HK-2 (cell line): Measurements from ENCODE around the gene RNF112.

Source experiments
- DNase-seq: peaks from one replicate; pipeline ENCODE4 v3.0.0-alpha.2; 2018; ENCODE audit not compliant: unreplicated experiment

The RNF112 gene

DNA sequence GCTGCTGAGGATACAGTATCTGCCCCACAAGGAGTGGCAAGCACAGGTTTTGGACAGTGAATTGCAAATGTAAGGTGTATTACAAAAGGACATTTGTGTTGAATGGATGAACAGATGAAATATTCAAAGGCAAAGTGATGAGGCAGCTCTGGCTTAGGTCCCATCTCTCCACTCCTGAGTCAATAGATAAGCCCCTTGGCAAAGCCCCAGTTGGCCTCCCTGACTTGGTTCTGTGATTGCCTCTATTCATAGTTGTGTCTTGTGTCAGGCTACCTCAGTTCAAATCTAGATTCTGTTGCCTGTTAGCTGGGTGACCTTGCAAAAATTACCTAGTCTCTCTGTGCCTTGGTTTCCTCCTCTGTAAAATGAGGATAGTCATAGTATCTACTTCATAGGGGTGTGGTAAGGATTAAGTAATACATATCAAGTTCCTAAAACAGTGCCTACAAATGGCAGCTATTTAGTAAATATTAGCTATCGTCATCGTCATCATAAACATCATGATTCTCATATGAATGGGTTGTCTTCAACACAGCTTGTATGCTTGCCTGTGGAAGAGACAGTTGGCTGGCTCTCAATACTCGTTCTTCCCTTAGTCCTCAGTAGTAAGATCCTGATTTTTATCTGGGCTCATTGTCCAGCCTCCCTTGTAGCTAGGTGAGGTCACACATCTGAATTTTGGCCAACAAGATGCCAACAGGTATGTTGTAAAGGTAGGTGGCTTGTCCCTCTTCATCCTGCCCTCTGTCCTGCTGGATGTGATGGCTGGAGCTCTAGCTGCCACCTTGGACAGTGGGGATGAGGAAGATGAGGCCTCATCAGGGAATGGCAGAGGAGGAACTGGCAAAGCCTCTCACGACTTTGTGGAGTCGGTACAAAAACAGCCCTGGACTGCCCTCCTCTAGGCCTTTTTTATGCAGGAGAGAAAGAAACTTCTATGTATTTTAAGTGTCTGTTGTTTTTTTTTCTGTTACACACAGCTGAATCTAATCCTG lies 21.9 kb upstream of the RNF112 start:
- no peak for DNase-seq

GRCh38 chr17:19390951-19391350 lies 20.1 kb upstream of the RNF112 start:
- no peak for DNase-seq

DNA sequence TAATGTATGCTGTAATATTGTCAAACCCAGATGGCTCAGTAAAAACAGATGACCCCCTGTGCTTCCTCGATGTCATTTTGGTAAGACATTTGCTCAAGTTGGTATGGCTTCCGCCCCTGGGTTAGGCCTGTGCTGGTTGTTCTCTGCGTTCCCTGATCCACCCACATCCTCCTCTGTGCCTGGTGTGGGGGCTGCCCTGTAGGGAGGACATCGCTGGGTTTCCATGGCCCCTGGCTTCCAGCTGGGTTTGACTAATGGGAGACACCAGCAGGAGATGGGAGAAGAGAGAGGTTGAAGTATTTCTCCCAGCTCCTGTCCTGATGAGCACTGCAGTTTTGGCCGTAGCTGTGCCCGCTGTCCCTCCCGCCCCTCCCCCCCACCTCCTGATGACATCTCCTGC lies 19.6 kb upstream of the RNF112 start:
- DNase-seq = no peak

DNA sequence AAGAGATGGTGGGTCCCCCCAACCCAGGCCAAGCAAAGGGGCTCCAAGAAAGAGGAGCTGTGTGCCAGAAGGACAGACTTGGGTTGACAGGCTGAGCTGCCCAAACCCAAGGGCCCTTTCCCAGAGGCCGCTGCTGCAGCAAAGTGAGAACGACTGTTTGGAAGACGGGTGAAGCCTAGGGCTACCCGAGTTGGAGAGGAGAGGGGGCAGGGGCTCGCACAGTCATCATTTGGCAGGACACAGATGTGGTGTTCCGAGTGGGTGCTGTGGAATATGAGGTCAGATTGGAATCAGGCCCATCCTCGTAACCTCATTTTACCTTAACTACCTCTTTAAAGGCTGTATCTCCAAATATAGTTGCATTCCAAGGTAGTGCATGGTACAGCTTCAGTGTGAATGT lies 18.7 kb upstream of the RNF112 start:
- no peak for DNase-seq

DNA sequence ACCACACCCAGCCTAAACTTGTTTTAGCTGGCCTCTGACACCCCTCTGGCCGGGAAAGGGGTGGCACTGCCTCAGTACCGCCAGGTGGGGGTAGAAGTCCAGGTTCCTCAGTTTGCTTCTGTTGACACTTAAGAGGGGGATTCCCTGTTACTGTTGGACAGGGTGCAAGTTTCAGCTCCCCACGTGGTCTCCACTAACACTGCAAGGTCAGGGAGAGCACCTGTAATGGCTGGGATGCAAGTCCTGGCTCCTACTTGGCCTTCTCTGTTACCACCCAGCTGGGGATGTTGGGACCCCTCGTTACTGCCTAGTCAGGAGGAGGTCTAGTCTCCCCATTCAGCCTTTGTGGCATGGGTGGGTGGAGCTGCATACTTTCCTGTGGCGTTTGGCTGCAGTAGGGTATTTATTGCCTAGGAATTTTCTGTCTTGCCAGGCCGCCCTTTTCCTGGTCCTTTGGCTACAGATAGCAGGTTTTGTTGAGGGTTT lies 13.4 kb upstream of the RNF112 start:
- no peak for DNase-seq

- DNase-seq = no peak
Measured at GRCh38 chr17:19398301-19399181, 12.5 kb upstream of the RNF112 start.

- no peak for DNase-seq
Measured at GRCh38 chr17:19399750-19400450, 11.1 kb upstream of the RNF112 start.

GRCh38 chr17:19401321-19402010 lies 9.6 kb upstream of the RNF112 start:
- no peak for DNase-seq

DNA sequence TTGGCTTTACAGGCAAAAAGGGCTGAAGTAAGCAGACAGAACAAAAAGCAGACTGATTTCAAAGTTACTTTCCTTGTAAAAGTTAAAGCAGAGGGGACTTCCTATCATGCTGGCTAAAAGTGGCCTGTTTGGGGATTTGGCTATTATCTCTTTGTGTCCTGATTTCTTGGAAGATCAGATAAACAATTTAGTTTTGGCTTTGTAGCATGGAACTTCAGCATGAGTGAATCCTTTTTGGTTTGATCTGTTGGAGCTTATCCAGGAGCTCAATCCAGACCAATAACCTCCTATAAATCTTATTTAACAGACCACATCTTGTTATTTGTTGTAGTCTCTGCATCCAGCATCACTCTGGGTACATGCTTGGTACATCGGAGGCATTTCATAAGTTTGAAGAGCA lies 8.9 kb upstream of the RNF112 start:
- DNase-seq = no peak

DNA sequence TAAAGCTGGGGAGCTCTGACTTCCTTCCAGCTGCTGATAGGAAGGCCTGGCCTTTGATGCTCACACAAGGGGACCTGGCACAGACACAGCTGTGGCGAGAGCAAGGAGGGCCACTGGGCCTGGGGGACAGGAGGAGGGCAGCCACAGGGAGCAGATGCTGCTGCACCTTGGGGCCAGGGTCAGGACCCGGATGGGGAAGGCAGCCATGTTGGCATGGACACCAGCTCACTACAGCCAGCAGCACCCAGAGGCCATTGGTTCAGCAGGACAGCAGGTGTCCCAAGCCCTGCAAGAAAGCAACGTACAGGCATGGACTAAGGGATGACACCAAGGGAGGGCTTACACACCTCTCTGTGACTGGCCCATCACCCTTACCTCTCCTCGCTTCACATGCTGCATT lies 8.0 kb upstream of the RNF112 start:
- no peak for DNase-seq

DNA sequence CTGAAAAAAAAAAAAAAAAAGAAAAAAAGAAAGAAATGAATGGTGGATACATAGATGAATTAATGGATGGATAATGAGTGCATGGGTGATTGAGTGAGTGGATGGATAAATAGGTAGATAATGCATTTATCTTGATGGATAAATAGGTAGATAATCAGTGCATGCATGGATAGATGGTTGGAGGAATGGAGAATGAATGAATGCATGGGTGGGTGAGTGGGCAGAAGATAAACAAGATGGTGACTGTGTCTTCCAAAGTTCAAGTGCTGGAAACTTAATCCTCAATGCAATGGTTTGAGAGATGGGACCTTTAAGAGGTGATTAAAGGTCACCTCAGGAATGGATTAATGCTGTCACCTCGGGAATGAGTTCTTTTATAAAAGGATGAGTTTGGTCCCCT lies 6.8 kb upstream of the RNF112 start:
- no peak for DNase-seq

- DNase-seq = no peak
Measured at GRCh38 chr17:19405114-19405513, 5.9 kb upstream of the RNF112 start.

DNA sequence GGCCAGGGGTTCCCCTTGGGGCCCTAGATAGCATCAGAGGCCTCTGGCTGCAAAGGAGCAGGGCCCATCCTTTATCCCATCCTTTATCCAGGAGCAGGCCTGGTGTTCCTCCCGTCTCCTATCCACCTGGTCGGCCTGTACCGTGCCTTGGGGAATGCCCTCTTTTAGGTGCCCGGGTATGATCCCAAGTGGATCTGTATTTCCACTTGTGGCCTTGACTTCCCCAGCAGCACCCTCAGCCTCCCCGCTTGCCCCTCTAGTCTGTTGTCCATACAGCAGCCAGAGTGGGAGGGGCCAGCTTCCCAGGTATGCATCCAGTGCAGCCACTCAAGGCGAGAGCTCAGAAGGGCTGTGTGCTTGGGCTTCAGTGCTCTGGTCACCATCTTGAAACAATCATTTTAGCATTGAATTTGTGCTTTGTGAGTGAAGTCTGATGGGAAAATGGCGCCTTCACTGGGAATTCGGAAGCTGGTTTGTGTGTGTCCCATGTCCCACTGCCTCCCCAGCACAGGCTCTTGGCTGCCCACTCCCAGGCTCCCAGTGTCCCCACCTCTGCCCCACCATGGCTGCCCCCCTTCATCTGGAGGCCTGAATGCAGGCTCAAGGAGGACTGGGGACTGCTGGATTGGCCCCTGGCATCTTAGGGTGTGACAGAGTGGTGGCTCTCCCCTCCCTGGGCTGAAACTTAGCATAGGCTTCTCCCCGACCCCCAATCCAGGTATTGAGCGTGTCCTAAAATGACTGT lies 3.3 kb upstream of the RNF112 start:
- no peak for DNase-seq

DNA sequence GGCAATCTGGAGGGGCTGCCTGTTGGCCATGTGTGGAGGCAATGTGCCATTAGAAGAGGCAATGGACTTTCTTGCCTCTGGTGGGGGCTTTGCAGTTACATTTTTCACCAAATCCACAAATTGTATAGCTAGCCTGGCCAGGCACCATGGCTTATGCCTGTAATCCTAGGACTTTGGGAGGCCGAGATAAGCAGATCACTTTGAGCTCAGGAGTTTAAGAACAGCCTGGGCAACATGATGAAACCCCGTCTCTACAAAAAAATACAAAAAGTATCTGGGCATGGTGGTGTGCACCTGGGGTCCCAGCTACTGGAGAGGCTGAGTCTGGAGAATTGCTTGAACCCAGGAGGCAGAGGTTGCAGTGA lies 2.7 kb upstream of the RNF112 start:
- DNase-seq = no peak

DNA sequence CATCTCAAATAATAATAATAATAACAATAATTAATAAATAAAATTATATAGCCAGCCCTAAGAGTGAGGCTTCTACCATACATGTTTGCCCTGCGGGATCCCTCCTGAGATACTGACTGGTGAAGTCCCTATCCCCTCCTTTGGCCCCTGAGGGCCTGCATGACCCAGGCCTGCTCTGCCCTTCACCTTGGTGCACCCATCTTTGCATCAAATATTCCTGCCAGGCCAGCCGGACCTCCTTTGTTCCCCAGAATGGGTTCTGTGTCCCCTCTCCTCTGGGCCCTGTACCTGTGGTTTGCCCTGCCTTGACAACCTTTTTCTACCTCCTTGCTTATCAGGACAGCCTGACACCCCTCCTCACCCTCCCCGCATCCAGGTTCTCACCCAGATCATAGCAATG lies 2.0 kb upstream of the RNF112 start:
- DNase-seq = no peak

- peak; percentile 33 for DNase-seq
Measured at GRCh38 chr17:19409509-19409908, 1.5 kb upstream of the RNF112 start.

- no peak for DNase-seq
Measured at GRCh38 chr17:19410091-19410490, 941 bp upstream of the RNF112 start.

- DNase-seq = no peak
Measured at GRCh38 chr17:19411631-19412030, 599 bp downstream of the RNF112 start.

DNA sequence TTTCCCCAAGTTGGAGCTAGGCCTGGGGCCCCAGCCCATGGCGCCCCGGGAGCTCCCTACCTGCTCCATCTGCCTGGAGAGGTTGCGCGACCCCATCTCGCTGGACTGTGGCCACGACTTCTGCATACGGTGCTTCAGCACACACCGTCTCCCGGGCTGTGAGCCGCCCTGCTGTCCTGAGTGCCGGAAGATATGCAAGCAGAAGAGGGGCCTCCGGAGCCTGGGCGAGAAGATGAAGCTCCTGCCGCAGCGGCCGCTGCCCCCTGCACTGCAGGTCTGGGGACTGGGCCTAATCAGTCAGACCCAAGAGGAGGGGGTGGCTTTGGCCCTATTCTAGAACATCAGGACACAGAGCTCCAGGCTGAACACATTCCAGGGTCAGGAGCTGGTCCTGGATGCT lies 1.5 kb downstream of the RNF112 start:
- no peak for DNase-seq

- no peak for DNase-seq
Measured at GRCh38 chr17:19412984-19413383, 2.0 kb downstream of the RNF112 start.

- DNase-seq = no peak
Measured at GRCh38 chr17:19413761-19414160, 2.7 kb downstream of the RNF112 start.
